OCI-LY7 (cell line): ENCODE data around the gene FLAD1. TPM values are rescaled to one million over a fixed set of nuclear protein-coding genes. Genes with fewer than 3 reads are reported as not detected.

Source experiments
- BruUV-seq: library from RNA; stranded (reverse); fragments of 400-500 nt; replicated peaks from 2 replicates; lab custom pipeline; 2021; lab: Mats Ljungman, UMichigan
- CTCF ChIA-PET: fragments of 300-600 bp; sonication (Branson Sonifier 250); formaldehyde crosslinking; loops from one replicate; lab custom pipeline; 2022; ENCODE audit warnings: antibody characterized with exemption; ENCODE audit not compliant: unreplicated experiment; lab: Charles Lee
- POLR2A ChIA-PET: fragments of 300-600 bp; sonication (Branson Sonifier 250); formaldehyde crosslinking; loops from one replicate; lab custom pipeline; 2022; ENCODE audit warnings: antibody characterized with exemption; lab: Charles Lee
- DNase-seq: peaks from one replicate; pipeline ENCODE4 v3.0.0-alpha.2; 2015; ENCODE audit warnings: low spot score
- H2AFZ ChIP-seq: fragments of 200-600 bp; sonication (generic), shearing (Covaris generic); 2 replicates; pipeline ENCODE4 v1.6.1; 2014; ENCODE audit warnings: mild to moderate bottlenecking, antibody characterized with exemption, low read length, moderate library complexity
- H3K27ac ChIP-seq: fragments of 200-600 bp; sonication (generic); 2 replicates; pipeline ENCODE4 v1.5.1; 2014; ENCODE audit warnings: mixed run types, low read depth, mild to moderate bottlenecking, moderate library complexity, low read length, inconsistent platforms; ENCODE audit not compliant: poor library complexity, severe bottlenecking
- H3K36me3 ChIP-seq: fragments of 200-600 bp; sonication (generic); 2 replicates; pipeline ENCODE4 v1.6.1; 2014; ENCODE audit warnings: mild to moderate bottlenecking, antibody characterized with exemption, low read length, moderate library complexity, mixed read lengths; ENCODE audit not compliant: insufficient read depth
- H3K4me1 ChIP-seq: fragments of 200-600 bp; sonication (generic); 2 replicates; pipeline ENCODE4 v1.5.1; 2014; ENCODE audit warnings: mild to moderate bottlenecking, low read length; ENCODE audit not compliant: insufficient read depth, poor library complexity, severe bottlenecking
- H3K4me2 ChIP-seq: fragments of 200-600 bp; sonication (generic); 2 replicates; pipeline ENCODE4 v1.6.1; 2014; ENCODE audit warnings: mild to moderate bottlenecking, low read length
- H3K4me3 ChIP-seq: fragments of 200-600 bp; sonication (generic); 2 replicates; pipeline ENCODE4 v1.5.1; 2014; ENCODE audit warnings: mild to moderate bottlenecking, low read depth, low read length; ENCODE audit not compliant: poor library complexity, severe bottlenecking
- H3K79me2 ChIP-seq: fragments of 200-600 bp; sonication (generic); 2 replicates; pipeline ENCODE4 v1.6.1; 2016; ENCODE audit warnings: low read depth, mild to moderate bottlenecking, low read length, moderate library complexity, mixed read lengths; ENCODE audit not compliant: insufficient read depth
- H3K9me2 ChIP-seq: fragments of 200-600 bp; sonication (generic); 2 replicates; pipeline ENCODE4 v1.6.1; 2016; ENCODE audit warnings: mild to moderate bottlenecking, low read length, mixed read lengths; ENCODE audit not compliant: insufficient read depth
- H3K9me3 ChIP-seq: fragments of 200-600 bp; sonication (generic); 2 replicates; pipeline ENCODE4 v1.6.1; 2014; ENCODE audit warnings: mild to moderate bottlenecking, mixed run types, low read length, mixed read lengths
- H4K20me1 ChIP-seq: fragments of 200-600 bp; sonication (generic); 2 replicates; pipeline ENCODE4 v1.6.1; 2014; ENCODE audit warnings: mild to moderate bottlenecking, antibody characterized with exemption, low read length, moderate library complexity, mixed read lengths; ENCODE audit not compliant: insufficient read depth
- CTCF ChIP-seq: fragments of 200-600 bp; sonication (generic); conservative IDR thresholded peaks from 2 replicates; pipeline ENCODE4 v1.5.1; 2014; ENCODE audit warnings: mild to moderate bottlenecking, antibody characterized with exemption, low read length, moderate library complexity, mixed read lengths
- EZH2phosphoT487 ChIP-seq: fragments of 200-600 bp; sonication (generic); IDR thresholded peaks from 2 replicates; pipeline ENCODE4 v1.6.1; 2018; ENCODE audit warnings: low read depth, borderline replicate concordance, mild to moderate bottlenecking, mixed run types, antibody characterized with exemption, low read length, moderate library complexity, mixed read lengths
- intact Hi-C: fragments of 100-400 bp; cut with micrococcal nuclease; formaldehyde crosslinking; loops from one replicate; pipeline ENCODE4 v1.10.0; 2022; ENCODE audit not compliant: unreplicated experiment
- total RNA-seq, 2 experiments: library from RNA; depleted of rRNA in 1 of 2; stranded (reverse); fragments of >200 nt in 1 of 2; shearing (Covaris generic) in 1 of 2; gene quantifications; 2 replicates each; pipeline ENCODE4 v1.2.3, GENCODE V29; 2014 to 2022

Gene FLAD1
- total RNA-seq, 2 experiments from 2014 or later: 52.7 to 57.9 TPM

- H3K4me3 ChIP-seq: no peak overlapping the region
- no peak overlapping the region for H3K4me2 ChIP-seq
- intact Hi-C loops: no loop called here
- H3K4me1 ChIP-seq: no peaks in the 10 kb centered on the region
- no TSS peak for BruUV-seq
- POLR2A ChIA-PET: interaction anchor here (0.6 kb wide), 2 partner anchors 22 to 1025 kb away, joined by 3 to 4 read pairs; no protein-coding TSS in a partner anchor
- H3K79me2 ChIP-seq: no peaks in the 10 kb centered on the region
- H3K9me2 ChIP-seq: no peaks in the 10 kb centered on the region
- no peaks in the 10 kb centered on the region for H3K36me3 ChIP-seq
- CTCF ChIA-PET: no interaction called here
- no peaks in the 10 kb centered on the region for H4K20me1 ChIP-seq
- TF ChIP-seq EZH2phosphoT487: no peak
- TF ChIP-seq CTCF: no peak
- H2AFZ ChIP-seq: no peak overlapping the region
- DNase-seq: no peak
- H3K9me3 ChIP-seq: no peaks in the 10 kb centered on the region
- H3K27ac ChIP-seq: no peak overlapping the region
Measured at GRCh38 chr1:155034318-155035208, 51.4 kb downstream of the FLAD1 start.

- H3K4me3 ChIP-seq: no peak overlapping the region
Measured at GRCh38 chr1:155035936-155036335, 52.8 kb downstream of the FLAD1 start.

More at GRCh38 chr1:155035936-155036335, 52.8 kb downstream of the FLAD1 start:
- no peaks in the 10 kb centered on the region for H3K9me2 ChIP-seq
- no peaks in the 10 kb centered on the region for H3K4me1 ChIP-seq
- H3K9me3 ChIP-seq: no peaks in the 10 kb centered on the region
- BruUV-seq: no TSS peak
- ChIA-PET POLR2A (no interaction called here), CTCF (no interaction called here)
- no peak overlapping the region for H3K4me2 ChIP-seq
- intact Hi-C loops: no loop called here
- no peaks in the 10 kb centered on the region for H4K20me1 ChIP-seq
- H2AFZ ChIP-seq: no peak overlapping the region
- H3K27ac ChIP-seq: no peak overlapping the region
- DNase-seq: no peak
- H3K36me3 ChIP-seq: no peaks in the 10 kb centered on the region
- no peaks in the 10 kb centered on the region for H3K79me2 ChIP-seq
- no peak for TF ChIP-seq EZH2phosphoT487
- TF ChIP-seq CTCF: no peak
